Heart left ventricle (tissue), 16 donors: ENCODE results near the gene SORCS2. TPM values are rescaled to one million over a fixed set of nuclear protein-coding genes. Genes with fewer than 3 reads are reported as not detected.

Experiments used
- ATAC-seq, 4 donors: fragments of 200-7000 bp; cut with Tn5 transposase; one replicate each; pipeline ENCODE4 v1.9.1; 2020 to 2022; ENCODE audit warnings: moderate library complexity in 4 of 4, mild to moderate bottlenecking in 3 of 4, moderate number of reproducible peaks in 1 of 4
- DNase-seq, 5 donors: peaks; one replicate each; pipeline ENCODE4 v3.0.0-alpha.2; 2020
- H3K27ac ChIP-seq, 12 donors: fragments of 200-600 bp; sonication (generic) in 4 of 12; one replicate each; pipeline versions ENCODE4 v1.5.0 to v1.8.0; 2016 to 2022; ENCODE audit warnings: mild to moderate bottlenecking in 2 of 12
- H3K27me3 ChIP-seq, 9 donors: fragments of 200-600 bp; sonication (generic) in 2 of 9; one replicate each; pipeline versions ENCODE4 v1.5.1 to v1.8.0; 2016 to 2022; ENCODE audit warnings: mild to moderate bottlenecking in 3 of 9
- H3K36me3 ChIP-seq, 9 donors: fragments of 200-600 bp; sonication (generic) in 2 of 9; one replicate each; pipeline versions ENCODE4 v1.5.0 to v1.8.0; 2018 to 2022; ENCODE audit warnings: mild to moderate bottlenecking in 2 of 9
- H3K4me1 ChIP-seq, 12 donors: fragments of 200-600 bp; sonication (generic) in 4 of 12; one replicate each; pipeline versions ENCODE4 v1.5.0 to v1.8.0; 2016 to 2022; ENCODE audit warnings: mild to moderate bottlenecking in 3 of 12
- H3K4me3 ChIP-seq, 12 donors: fragments of 200-600 bp; sonication (generic) in 4 of 12; one replicate each; pipeline versions ENCODE4 v1.5.0 to v1.8.0; 2017 to 2022; ENCODE audit warnings: mild to moderate bottlenecking in 9 of 12, moderate library complexity in 4 of 12
- H3K9me3 ChIP-seq, 12 donors: fragments of 200-600 bp; sonication (generic) in 4 of 12; one replicate each; pipeline versions ENCODE4 v1.5.0 to v1.8.0; 2016 to 2022; ENCODE audit warnings: mild to moderate bottlenecking in 1 of 12
- CTCF ChIP-seq, 12 donors: fragments of 200-600 bp; sonication (generic) in 4 of 12; IDR thresholded peaks; one replicate each; pipeline versions ENCODE4 v1.5.0 to v1.8.0; 2018 to 2022; ENCODE audit warnings: antibody characterized with exemption in 12 of 12, mild to moderate bottlenecking in 5 of 12
- POLR2A ChIP-seq, 2 donors: fragments of 450-650 bp; IDR thresholded peaks; one replicate each; pipeline ENCODE4 v1.6.1; 2017; ENCODE audit warnings: antibody characterized with exemption in 2 of 2, mild to moderate bottlenecking in 2 of 2, moderate library complexity in 2 of 2
- WGBS, 4 donors: extraction: QIAGEN DNeasy Blood & Tissue Kit in 2 of 4; methylation state at CpG; one replicate each; pipeline versions ENCODE4 v1.1.5 to v1.1.7; 2013 to 2018; 5-methylcytosine and 5-hydroxymethylcytosine counted together
- intact Hi-C, 10 donors: fragments of 100-400 bp; cut with DNase I; formaldehyde crosslinking; loops; one replicate each; pipeline versions ENCODE4 v1.11.1 to v1.14.2; 2022
- polyA plus RNA-seq, 2 donors: library from polyadenylated mRNA; stranded (reverse); fragments of 200-250 nt; gene quantifications; one replicate each; pipeline ENCODE4 v1.2.3, GENCODE V29; 2013
- total RNA-seq, 9 donors: library from RNA; depleted of rRNA in 2 of 9; stranded (reverse); fragments of >200 nt in 2 of 9; fragmentation: NEBNext Ultra II Directional in 3 of 9; extraction: Animal tissue kit (Norgen Biotek cat#: 25700) in 3 of 9; gene quantifications; one replicate each; pipeline versions ENCODE4 v1.1.0 to v1.2.4, GENCODE V29; 2016 to 2023
- donor health status: ischemic (EF 13 %, LVEDD 7.1; RV severe dilation, severe dysfunction).
- donor health status: healthy with polysubstance abuse.
- donor health status: DM: no; HTN: yes; CAD: no.
- donor health status: DM: no; HTN: no; CAD: no.
- donor health status: ischemic (EF 25% LVEDD 6.9; RV normal size, moderate dysfunction).
- donor health status: ischemic (EF 25% LVEDD 5.7; RV mildly dilated, moderate dysfunction).
- donor health status: healthy.
- donor health status: DM: yes; HTN: yes; CAD: no.
- donor health status: ischemic (EF 35%, LVEDD 5.7; RV mildly dilated, moderate dysfunction).
- donor health status: nonischemic (EF 11% LVEDD 7.7; RV severe dilation, severe dysfunction).
- donor health status: DM: yes; HTN: yes; CAD: no.
- donor health status: PGD.
- donor health status: ischemic (EF 29% LVEDD 5.4; RV normal size, mild dysfunction).
- donor health status: nonischemic (EF 23%, LVEDD 6.1; RV moderate dilation, normal function).

SORCS2 gene
- total and polyA plus RNA-seq, 11 donors: 0.28 to 5.5 (median 2.4) TPM

- intact Hi-C loops: no loop called here
- Histone ChIP-seq H3K4me1 (no peaks in the 10 kb centered on the region), H3K36me3 (no peaks in the 10 kb centered on the region), H3K27me3 (peaks cover 0 to 24% (median 3%) of the 10 kb centered on the region in 9 donors), H3K27ac (no peak overlapping the region), H3K4me3 (no peak overlapping the region), H3K9me3 (no peaks in the 10 kb centered on the region)
- no peak for TF ChIP-seq CTCF (IDR thresholded peaks at IDR 0.05)
- TF ChIP-seq POLR2A (IDR thresholded peaks at IDR 0.05): no peak
- ATAC-seq (no peak), DNase-seq (no peak)
- WGBS, 4 donors: 78 to 85% (median 81%) methylated on average over 27 to 28 of the region's 28 CpGs
These were observed 334.7 kb downstream of the SORCS2 start for GRCh38 chr4:7526929-7527535.

GRCh38 chr4:7529368-7530080 is 337.2 kb downstream of the SORCS2 start:
- Histone ChIP-seq H3K27me3 (peaks cover 0 to 15% (median 0%) of the 10 kb centered on the region in 9 donors), H3K27ac (no peak overlapping the region), H3K4me3 (no peak overlapping the region), H3K36me3 (no peaks in the 10 kb centered on the region), H3K9me3 (peaks cover 0 to 2% (median 0%) of the 10 kb centered on the region in 12 donors), H3K4me1 (no peaks in the 10 kb centered on the region)
- no peak for DNase-seq
- ATAC-seq: no peak
- WGBS, 4 donors: 60 to 72% (median 65%) methylated on average over 12 of the region's 12 CpGs
- intact Hi-C loops: no loop called here
- no peak for TF ChIP-seq CTCF (IDR thresholded peaks at IDR 0.05)
- no peak for TF ChIP-seq POLR2A (IDR thresholded peaks at IDR 0.05)

GRCh38 chr4:7530082-7530481 is 337.7 kb downstream of the SORCS2 start:
- Histone ChIP-seq H3K4me1 (no peaks in the 10 kb centered on the region), H3K36me3 (no peaks in the 10 kb centered on the region), H3K27me3 (peaks cover 0 to 11% (median 0%) of the 10 kb centered on the region in 9 donors), H3K9me3 (peaks cover 0 to 4% (median 0%) of the 10 kb centered on the region in 12 donors), H3K27ac (no peak overlapping the region), H3K4me3 (no peak overlapping the region)
- intact Hi-C loops: no loop called here
- DNase-seq (no peak), ATAC-seq (no peak)
- 52 to 64% (median 59%) methylated on average over 6 to 7 of the region's 7 CpGs for WGBS, 4 donors
- TF ChIP-seq POLR2A (IDR thresholded peaks at IDR 0.05): no peak
- no peak for TF ChIP-seq CTCF (IDR thresholded peaks at IDR 0.05)

- H3K36me3 ChIP-seq: no peaks in the 10 kb centered on the region
- TF ChIP-seq CTCF (IDR thresholded peaks at IDR 0.05) (no peak), POLR2A (IDR thresholded peaks at IDR 0.05) (no peak)
- H3K4me3 ChIP-seq: no peak overlapping the region
- DNase-seq (no peak), ATAC-seq (no peak)
- H3K4me1 ChIP-seq: no peaks in the 10 kb centered on the region
- peaks cover 0 to 4% (median 0%) of the 10 kb centered on the region in 12 donors for H3K9me3 ChIP-seq
- H3K27me3 ChIP-seq: peaks cover 0 to 10% (median 0%) of the 10 kb centered on the region in 9 donors
- no peak overlapping the region for H3K27ac ChIP-seq
- intact Hi-C loops: no loop called here
- 83 to 93% (median 88%) methylated on average over 13 to 17 of the region's 17 CpGs for WGBS, 4 donors
These were observed 338.7 kb downstream of the SORCS2 start for GRCh38 chr4:7530932-7531639.
